ENCODE data around the gene FSTL1. TPM values are rescaled to one million over a fixed set of nuclear protein-coding genes. Genes with fewer than 3 reads are reported as not detected.

The FSTL1 gene
- total and polyA plus RNA-seq, 2 of the 8 experiments (the other 6 are each of a cell fraction or from before 2014, with no cell fraction given) = 158 to 516 TPM

GRCh38 chr3:120472121-120472844, 21.5 kb upstream of the FSTL1 start (continued):
- TF ChIP-seq CHD7 (IDR thresholded peaks at IDR 0.05; ENCODE audit: insufficient replicate concordance, low read length) (no peak), CTCF (IDR thresholded peaks at IDR 0.05; ENCODE audit: control extremely low read depth in 1 of 3, insufficient read depth in 1 of 3, low read depth in 1 of 3, low read length in 3 of 3) (no peak), RNF2 (IDR thresholded peaks at IDR 0.05; ENCODE audit: borderline replicate concordance, low read depth, low read length, missing control alignments, poor library complexity, severe bottlenecking) (no peak), CREB1 (IDR thresholded peaks at IDR 0.05) (no peak), KDM1A (IDR thresholded peaks at IDR 0.05; ENCODE audit: borderline replicate concordance, low read length) (no peak), RBBP5 (IDR thresholded peaks at IDR 0.05; ENCODE audit: borderline replicate concordance, low read depth, low read length) (no peak), CHD1 (IDR thresholded peaks at IDR 0.05; ENCODE audit: low read depth, low read length) (no peak)
